Measurements from ENCODE around the gene LRRC38. TPM values are rescaled to one million over a fixed set of nuclear protein-coding genes. Genes with fewer than 3 reads are reported as not detected.

The LRRC38 gene
- total RNA-seq, 5 donors from 2014 or later (not counting 1 experiment from before 2014, with no cell fraction given), result 0.13 TPM; not detected in 4

DNA sequence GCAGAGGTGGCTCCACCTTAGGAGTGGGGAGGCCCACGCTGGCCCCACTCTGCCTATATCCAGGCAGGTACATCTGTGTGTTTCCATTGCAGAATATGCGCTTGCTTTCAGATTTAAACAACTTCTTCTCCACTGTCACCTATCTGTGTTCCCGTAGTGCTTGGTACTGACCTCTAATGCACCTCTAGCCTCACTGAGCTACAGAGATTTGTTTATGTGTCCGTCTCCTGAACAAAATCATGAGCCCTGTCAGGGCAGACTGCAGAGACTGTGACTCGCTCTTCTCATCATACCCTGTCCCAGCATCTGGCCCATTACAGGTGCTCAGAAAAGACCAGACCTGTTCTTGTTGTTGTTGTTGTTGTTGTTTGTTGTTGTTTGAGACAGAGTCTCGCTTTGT lies 14.5 kb upstream of the LRRC38 start:
- ChIA-PET CTCF (no interaction called here), POLR2A (no interaction called here)
- H3K27ac ChIP-seq (ENCODE audit: low read length), result no peak overlapping the region
- H3K4me3 Mint-ChIP-seq, result no peak overlapping the region
- peaks cover 1 to 9% (median 4%) of the 10 kb centered on the region in 3 donors for H3K4me1 Mint-ChIP-seq
- DNase-seq, result no peak
- WGBS (ENCODE audit: insufficient coverage), result 100% methylated on average over 2 of the region's 6 CpGs
- H3K36me3 Mint-ChIP-seq, result no peaks in the 10 kb centered on the region
- ATAC-seq (replicated peaks in 1 of 4), result no peak
- no peaks in the 10 kb centered on the region for H3K4me1 ChIP-seq (ENCODE audit: control insufficient read depth in 1 of 2, extremely low read depth in 1 of 2, insufficient read depth in 2 of 2, low read length in 2 of 2)
- no peaks in the 10 kb centered on the region for H3K9me3 ChIP-seq
- no peaks in the 10 kb centered on the region for H3K36me3 ChIP-seq (ENCODE audit: control insufficient read depth in 2 of 2, extremely low read depth in 1 of 2, insufficient read depth in 1 of 2, low read length in 1 of 2)
- no peaks in the 10 kb centered on the region for H3K9me3 Mint-ChIP-seq
- H3K4me3 ChIP-seq (ENCODE audit: control insufficient read depth in 1 of 2, extremely low read depth in 1 of 2, low read length in 1 of 2), result no peak overlapping the region
- peaks cover 0 to 4% of the 10 kb centered on the region in 2 experiments for H3K27me3 ChIP-seq (replicated peaks in 1 of 2; ENCODE audit: control insufficient read depth in 2 of 2, extremely low read depth in 1 of 2, insufficient read depth in 2 of 2, low read length in 1 of 2)
- H3K27ac Mint-ChIP-seq, result no peak overlapping the region
- peaks cover 0 to 6% of the 10 kb centered on the region in 2 donors for H3K27me3 Mint-ChIP-seq

GRCh38 chr1:13523780-13524477 lies 10.1 kb upstream of the LRRC38 start:
- Histone ChIP-seq H3K9me3 (no peaks in the 10 kb centered on the region), H3K27ac (ENCODE audit: low read length) (no peak overlapping the region), H3K4me3 (ENCODE audit: control insufficient read depth in 1 of 2, extremely low read depth in 1 of 2, low read length in 1 of 2) (no peak overlapping the region), H3K36me3 (ENCODE audit: control insufficient read depth in 2 of 2, extremely low read depth in 1 of 2, insufficient read depth in 1 of 2, low read length in 1 of 2) (no peaks in the 10 kb centered on the region), H3K27me3 (replicated peaks in 1 of 2; ENCODE audit: control insufficient read depth in 2 of 2, extremely low read depth in 1 of 2, insufficient read depth in 2 of 2, low read length in 1 of 2) (peaks cover 0 to 7% of the 10 kb centered on the region in 2 experiments), H3K4me1 (ENCODE audit: control insufficient read depth in 1 of 2, extremely low read depth in 1 of 2, insufficient read depth in 2 of 2, low read length in 2 of 2) (no peaks in the 10 kb centered on the region)
- CTCF ChIA-PET, result no interaction called here
- Mint-ChIP-seq H3K4me3 (no peak overlapping the region), H3K36me3 (no peaks in the 10 kb centered on the region), H3K4me1 (no peaks in the 10 kb centered on the region), H3K27me3 (peaks cover 3 to 6% of the 10 kb centered on the region in 2 donors), H3K9me3 (peaks cover 0 to 5% (median 0%) of the 10 kb centered on the region in 3 donors), H3K27ac (no peak overlapping the region)
- ATAC-seq (replicated peaks in 1 of 4), result no peak
- DNase-seq, result no peak
- POLR2A ChIA-PET, result no interaction called here
- WGBS (ENCODE audit: insufficient coverage), result 58% methylated on average over 5 of the region's 8 CpGs

- CTCF ChIA-PET, result no interaction called here
- DNase-seq (no peak), ATAC-seq (replicated peaks in 1 of 4) (no peak)
- no peaks in the 10 kb centered on the region for H3K36me3 Mint-ChIP-seq
- peaks cover 0 to 10% (median 0%) of the 10 kb centered on the region in 3 donors for H3K9me3 Mint-ChIP-seq
- no peak overlapping the region for H3K27ac Mint-ChIP-seq
- H3K36me3 ChIP-seq (ENCODE audit: control insufficient read depth in 2 of 2, extremely low read depth in 1 of 2, insufficient read depth in 1 of 2, low read length in 1 of 2), result no peaks in the 10 kb centered on the region
- H3K4me1 Mint-ChIP-seq, result no peaks in the 10 kb centered on the region
- no peak overlapping the region for H3K27ac ChIP-seq (ENCODE audit: low read length)
- 97% methylated on average over 7 of the region's 12 CpGs for WGBS (ENCODE audit: insufficient coverage)
- POLR2A ChIA-PET, result no interaction called here
- no peak overlapping the region for H3K4me3 ChIP-seq (ENCODE audit: control insufficient read depth in 1 of 2, extremely low read depth in 1 of 2, low read length in 1 of 2)
- H3K27me3 Mint-ChIP-seq, result peaks cover 16 to 22% of the 10 kb centered on the region in 2 donors
- no peaks in the 10 kb centered on the region for H3K4me1 ChIP-seq (ENCODE audit: control insufficient read depth in 1 of 2, extremely low read depth in 1 of 2, insufficient read depth in 2 of 2, low read length in 2 of 2)
- no peaks in the 10 kb centered on the region for H3K9me3 ChIP-seq
- peaks cover 0 to 22% of the 10 kb centered on the region in 2 experiments for H3K27me3 ChIP-seq (replicated peaks in 1 of 2; ENCODE audit: control insufficient read depth in 2 of 2, extremely low read depth in 1 of 2, insufficient read depth in 2 of 2, low read length in 1 of 2)
- H3K4me3 Mint-ChIP-seq, result no peak overlapping the region
Measured at GRCh38 chr1:13520985-13521384, 7.2 kb upstream of the LRRC38 start.

DNA sequence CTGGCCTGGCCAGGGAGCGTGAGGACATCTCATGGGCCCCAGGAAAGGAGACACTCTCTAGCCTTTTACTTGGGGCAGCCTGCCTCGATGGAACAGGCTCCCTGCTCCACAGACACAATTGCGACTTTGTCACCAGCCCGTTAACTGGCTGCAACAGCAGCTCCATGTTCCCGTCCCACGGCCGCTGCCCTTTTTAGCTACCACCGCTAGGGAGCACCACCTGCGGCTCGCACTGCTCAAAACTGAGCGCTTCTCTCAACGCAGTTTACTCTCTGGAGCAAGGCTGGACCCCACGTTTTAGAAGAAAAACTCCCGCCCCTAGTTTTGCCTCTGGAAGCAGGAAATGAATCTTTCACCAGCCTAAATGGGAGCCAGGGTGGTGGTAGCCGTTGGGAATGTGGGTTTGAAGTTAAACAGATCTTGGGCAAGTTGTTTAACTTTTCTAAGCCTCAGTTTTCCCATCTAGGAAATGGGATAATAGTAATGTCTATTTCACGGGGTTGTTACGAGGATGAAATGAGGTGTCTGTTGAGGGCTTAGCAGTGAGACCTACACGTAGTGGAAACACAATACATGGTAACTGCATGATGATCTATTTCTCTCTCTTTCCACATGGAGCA lies 3.5 kb upstream of the LRRC38 start:
- H3K4me1 Mint-ChIP-seq, result no peaks in the 10 kb centered on the region
- H3K27ac Mint-ChIP-seq, result no peak overlapping the region
- WGBS (ENCODE audit: insufficient coverage), result 19% methylated on average over 15 of the region's 18 CpGs
- no peak for ATAC-seq (replicated peaks in 1 of 4)
- Histone ChIP-seq H3K9me3 (no peaks in the 10 kb centered on the region), H3K4me3 (ENCODE audit: control insufficient read depth in 1 of 2, extremely low read depth in 1 of 2, low read length in 1 of 2) (no peak overlapping the region), H3K27ac (ENCODE audit: low read length) (no peak overlapping the region), H3K4me1 (ENCODE audit: control insufficient read depth in 1 of 2, extremely low read depth in 1 of 2, insufficient read depth in 2 of 2, low read length in 2 of 2) (no peaks in the 10 kb centered on the region), H3K27me3 (replicated peaks in 1 of 2; ENCODE audit: control insufficient read depth in 2 of 2, extremely low read depth in 1 of 2, insufficient read depth in 2 of 2, low read length in 1 of 2) (peaks cover 0 to 47% of the 10 kb centered on the region in 2 experiments), H3K36me3 (ENCODE audit: control insufficient read depth in 2 of 2, extremely low read depth in 1 of 2, insufficient read depth in 1 of 2, low read length in 1 of 2) (no peaks in the 10 kb centered on the region)
- CTCF ChIA-PET, result no interaction called here
- POLR2A ChIA-PET, result no interaction called here
- H3K9me3 Mint-ChIP-seq, result peaks cover 0 to 10% (median 0%) of the 10 kb centered on the region in 3 donors
- H3K36me3 Mint-ChIP-seq, result no peaks in the 10 kb centered on the region
- H3K4me3 Mint-ChIP-seq, result no peak overlapping the region
- peaks cover 15 to 44% of the 10 kb centered on the region in 2 donors for H3K27me3 Mint-ChIP-seq
- DNase-seq, result no peak

DNA sequence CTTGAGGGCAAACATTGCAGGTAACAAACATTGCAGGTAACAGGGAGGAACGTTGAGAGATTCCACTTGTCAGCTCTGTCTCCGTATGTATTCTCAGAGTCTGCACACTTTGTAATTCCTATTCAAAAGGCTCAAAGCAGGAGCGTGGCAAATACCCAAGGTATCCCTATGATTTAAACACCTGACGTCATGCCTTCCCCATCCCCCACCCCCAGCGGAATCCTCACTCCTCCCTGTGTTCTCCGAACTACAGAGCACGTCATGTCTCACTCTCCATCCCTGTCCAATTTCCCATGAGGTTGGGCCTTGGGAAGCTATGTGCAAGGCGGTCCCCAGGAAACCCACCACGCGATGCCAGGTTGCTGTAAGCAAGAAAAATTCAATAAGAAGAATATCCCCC lies 2.8 kb upstream of the LRRC38 start:
- Mint-ChIP-seq H3K27me3 (peaks cover 18 to 48% of the 10 kb centered on the region in 2 donors), H3K4me1 (peaks cover 0 to 2% (median 0%) of the 10 kb centered on the region in 3 donors), H3K9me3 (peaks cover 0 to 10% (median 0%) of the 10 kb centered on the region in 3 donors), H3K27ac (no peak overlapping the region), H3K36me3 (no peaks in the 10 kb centered on the region), H3K4me3 (no peak overlapping the region)
- WGBS (ENCODE audit: insufficient coverage), result 71% methylated on average over 4 of the region's 10 CpGs
- no peak overlapping the region for H3K4me3 ChIP-seq (ENCODE audit: control insufficient read depth in 1 of 2, extremely low read depth in 1 of 2, low read length in 1 of 2)
- ChIA-PET CTCF (no interaction called here), POLR2A (no interaction called here)
- DNase-seq (no peak), ATAC-seq (replicated peaks in 1 of 4) (no peak)
- no peaks in the 10 kb centered on the region for H3K9me3 ChIP-seq
- no peaks in the 10 kb centered on the region for H3K4me1 ChIP-seq (ENCODE audit: control insufficient read depth in 1 of 2, extremely low read depth in 1 of 2, insufficient read depth in 2 of 2, low read length in 2 of 2)
- H3K36me3 ChIP-seq (ENCODE audit: control insufficient read depth in 2 of 2, extremely low read depth in 1 of 2, insufficient read depth in 1 of 2, low read length in 1 of 2), result no peaks in the 10 kb centered on the region
- no peak overlapping the region for H3K27ac ChIP-seq (ENCODE audit: low read length)
- peaks cover 0 to 51% of the 10 kb centered on the region in 2 experiments for H3K27me3 ChIP-seq (replicated peaks in 1 of 2; ENCODE audit: control insufficient read depth in 2 of 2, extremely low read depth in 1 of 2, insufficient read depth in 2 of 2, low read length in 1 of 2)

DNA sequence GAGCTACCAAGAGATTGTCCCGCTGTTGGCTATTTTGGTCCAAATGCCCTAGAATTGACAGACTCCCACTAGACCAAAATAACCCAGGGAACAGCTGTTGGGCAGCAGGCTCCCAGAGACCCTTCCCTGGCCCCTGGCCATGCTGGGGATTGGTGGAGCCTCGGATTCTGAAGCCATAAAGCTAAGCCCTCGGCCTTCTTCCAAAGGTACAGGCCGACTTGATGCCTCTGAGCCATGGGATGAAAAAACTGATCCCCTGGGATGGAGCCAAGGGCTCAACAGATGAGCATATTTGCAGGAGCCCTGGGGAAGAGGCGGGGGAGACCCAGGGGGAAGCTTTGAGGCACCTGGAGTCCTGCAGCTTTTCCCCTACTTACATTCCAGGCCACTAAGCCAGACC lies 1.0 kb upstream of the LRRC38 start:
- Histone ChIP-seq H3K27me3 (replicated peaks in 1 of 2; ENCODE audit: control insufficient read depth in 2 of 2, extremely low read depth in 1 of 2, insufficient read depth in 2 of 2, low read length in 1 of 2) (peaks cover 0 to 48% of the 10 kb centered on the region in 2 experiments), H3K4me3 (ENCODE audit: control insufficient read depth in 1 of 2, extremely low read depth in 1 of 2, low read length in 1 of 2) (no peak overlapping the region), H3K4me1 (ENCODE audit: control insufficient read depth in 1 of 2, extremely low read depth in 1 of 2, insufficient read depth in 2 of 2, low read length in 2 of 2) (no peaks in the 10 kb centered on the region), H3K9me3 (no peaks in the 10 kb centered on the region), H3K27ac (ENCODE audit: low read length) (no peak overlapping the region), H3K36me3 (ENCODE audit: control insufficient read depth in 2 of 2, extremely low read depth in 1 of 2, insufficient read depth in 1 of 2, low read length in 1 of 2) (no peaks in the 10 kb centered on the region)
- H3K9me3 Mint-ChIP-seq, result peaks cover 0 to 10% (median 0%) of the 10 kb centered on the region in 3 donors
- H3K4me3 Mint-ChIP-seq, result no peak overlapping the region
- DNase-seq (no peak), ATAC-seq (replicated peaks in 1 of 4) (no peak)
- H3K27me3 Mint-ChIP-seq, result peaks cover 15 to 53% of the 10 kb centered on the region in 2 donors
- CTCF ChIA-PET, result interaction anchor here in 1 of 2 donors (0.5 kb wide), 1 partner anchor 197 kb away, joined by 3 read pairs; no protein-coding TSS in a partner anchor
- H3K27ac Mint-ChIP-seq, result no peak overlapping the region
- POLR2A ChIA-PET, result no interaction called here
- 67% methylated on average over 3 of the region's 5 CpGs for whole genome bisulfite sequencing (ENCODE audit: insufficient coverage)
- H3K36me3 Mint-ChIP-seq, result no peaks in the 10 kb centered on the region
- peaks cover 0 to 2% (median 0%) of the 10 kb centered on the region in 3 donors for H3K4me1 Mint-ChIP-seq
